Uterus (tissue), 4 donors: ENCODE measurements around the gene NR1H3. TPM values are rescaled to one million over a fixed set of nuclear protein-coding genes. Genes with fewer than 3 reads are reported as not detected.
A peak's percentile ranks its signal among the peaks of the same experiment; 100 is the strongest.

Source experiments
- DNase-seq, 2 donors: peaks; one replicate each; pipeline ENCODE4 v3.0.0-alpha.2; 2019 to 2020
- H3K27ac ChIP-seq, 2 donors: fragments of 200-600 bp; sonication (generic); 1 replicate in 1 of 2; 2 replicates in 1 of 2; pipeline ENCODE4 v1.5.1; 2016 to 2018
- H3K27me3 ChIP-seq, 2 donors: fragments of 200-600 bp; sonication (generic); one replicate each; pipeline ENCODE4 v1.5.1; 2018 to 2019; ENCODE audit warnings: control low read depth in 1 of 2
- H3K36me3 ChIP-seq, 2 donors: fragments of 200-600 bp; sonication (generic); one replicate each; pipeline ENCODE4 v1.5.1; 2019; ENCODE audit warnings: control low read depth in 1 of 2
- H3K4me1 ChIP-seq, 2 donors: fragments of 200-600 bp; sonication (generic); one replicate each; pipeline ENCODE4 v1.5.1; 2018 to 2019; ENCODE audit warnings: control low read depth in 1 of 2
- H3K4me3 ChIP-seq, 2 donors: fragments of 200-600 bp; sonication (generic); 1 replicate in 1 of 2; 2 replicates in 1 of 2; pipeline ENCODE4 v1.5.1; 2018 to 2019; ENCODE audit warnings: mild to moderate bottlenecking in 1 of 2
- H3K9me3 ChIP-seq, 2 donors: fragments of 200-600 bp; sonication (generic); one replicate each; pipeline ENCODE4 v1.5.1; 2019; ENCODE audit warnings: control low read depth in 1 of 2
- CTCF ChIP-seq, 4 experiments: fragments of 200-600 bp in 2 of 4; fragments of 450-650 bp in 2 of 4; sonication (generic) in 2 of 4; IDR thresholded peaks; one replicate each; pipeline ENCODE4 v1.5.1; 2016 to 2019; ENCODE audit warnings: antibody characterized with exemption in 4 of 4, mild to moderate bottlenecking in 2 of 4, moderate library complexity in 1 of 4
- POLR2A ChIP-seq, 2 donors: fragments of 450-650 bp; IDR thresholded peaks; one replicate each; pipeline ENCODE4 v1.6.1; 2016; ENCODE audit warnings: antibody characterized with exemption in 2 of 2, mild to moderate bottlenecking in 1 of 2, moderate library complexity in 1 of 2
- intact Hi-C: fragments of 100-400 bp; cut with DNase I; formaldehyde crosslinking; loops from one replicate; pipeline ENCODE4 v1.15.1; 2023; ENCODE audit warnings: low total_unique reads
- total RNA-seq, 4 donors: library from RNA; depleted of rRNA in 3 of 4; stranded (reverse); fragments of >200 nt in 3 of 4; gene quantifications; one replicate each; pipeline versions ENCODE4 v1.1.0 to v1.2.4, GENCODE V29; 2014 to 2023
- donor health status: DM: yes; HTN: yes; CAD: no.

NR1H3 gene
- total RNA-seq, 4 donors from 2014 or later = 14.1 to 49.0 (median 31.9) TPM

- Histone ChIP-seq H3K27ac (no peak overlapping the region), H3K27me3 (no peaks in the 10 kb centered on the region), H3K4me3 (no peak overlapping the region), H3K4me1 (no peaks in the 10 kb centered on the region), H3K36me3 (no peaks in the 10 kb centered on the region), H3K9me3 (no peaks in the 10 kb centered on the region)
- TF ChIP-seq CTCF (IDR thresholded peaks at IDR 0.05) (no peak), POLR2A (IDR thresholded peaks at IDR 0.05) (no peak)
- DNase-seq = no peak
- intact Hi-C loops = no loop called here
Observed at GRCh38 chr11:47229161-47229560, 28.6 kb upstream of the NR1H3 start.

- no peak for DNase-seq
- Histone ChIP-seq H3K36me3 (no peaks in the 10 kb centered on the region), H3K4me1 (no peaks in the 10 kb centered on the region), H3K9me3 (no peaks in the 10 kb centered on the region), H3K27me3 (no peaks in the 10 kb centered on the region), H3K27ac (no peak overlapping the region), H3K4me3 (no peak overlapping the region)
- intact Hi-C loops = no loop called here
- TF ChIP-seq CTCF (IDR thresholded peaks at IDR 0.05) = no peak
- no peak for TF ChIP-seq POLR2A (IDR thresholded peaks at IDR 0.05)
Observed at GRCh38 chr11:47233051-47233450, 24.7 kb upstream of the NR1H3 start.

- peak in 1 of 2 donors; percentile 33 for DNase-seq
- no peaks in the 10 kb centered on the region for H3K36me3 ChIP-seq
- TF ChIP-seq POLR2A (IDR thresholded peaks at IDR 0.05) (no peak), CTCF (IDR thresholded peaks at IDR 0.05) (peak in 2 of 4 experiments; percentile 25 to 27)
- no peak overlapping the region for H3K27ac ChIP-seq
- no peaks in the 10 kb centered on the region for H3K9me3 ChIP-seq
- H3K4me1 ChIP-seq = no peaks in the 10 kb centered on the region
- no peaks in the 10 kb centered on the region for H3K27me3 ChIP-seq
- intact Hi-C loops = no loop called here
- no peak overlapping the region for H3K4me3 ChIP-seq
Observed at GRCh38 chr11:47233989-47234668, 23.7 kb upstream of the NR1H3 start.

- Histone ChIP-seq H3K9me3 (no peaks in the 10 kb centered on the region), H3K4me3 (no peak overlapping the region), H3K27ac (no peak overlapping the region), H3K27me3 (no peaks in the 10 kb centered on the region), H3K4me1 (no peaks in the 10 kb centered on the region), H3K36me3 (no peaks in the 10 kb centered on the region)
- intact Hi-C loops = no loop called here
- TF ChIP-seq POLR2A (IDR thresholded peaks at IDR 0.05) = no peak
- TF ChIP-seq CTCF (IDR thresholded peaks at IDR 0.05) = no peak
- DNase-seq = no peak
Observed at GRCh38 chr11:47234669-47235100, 23.1 kb upstream of the NR1H3 start.

GRCh38 chr11:47235163-47235562, 22.6 kb upstream of the NR1H3 start:
- H3K4me3 ChIP-seq = no peak overlapping the region
- H3K36me3 ChIP-seq = no peaks in the 10 kb centered on the region
- H3K27me3 ChIP-seq = no peaks in the 10 kb centered on the region
- H3K27ac ChIP-seq = no peak overlapping the region
- H3K4me1 ChIP-seq = no peaks in the 10 kb centered on the region
- intact Hi-C loops = no loop called here
- H3K9me3 ChIP-seq = no peaks in the 10 kb centered on the region
- TF ChIP-seq CTCF (IDR thresholded peaks at IDR 0.05) (no peak), POLR2A (IDR thresholded peaks at IDR 0.05) (no peak)
- no peak for DNase-seq
